A549 (cell line): ENCODE data around the gene ADNP2. TPM values are rescaled to one million over a fixed set of nuclear protein-coding genes. Genes with fewer than 3 reads are reported as not detected.

ENCODE experiments used
- ATAC-seq, 2 experiments: fragments of 200-7000 bp in 1 of 2; fragments of >200 bp in 1 of 2; cut with Nextera tagmentation in 1 of 2; cut with Tn5 transposase in 1 of 2; 3 replicates each; pipeline versions ENCODE4 v1.8.0 to v1.9.1; 2018 to 2020; ENCODE audit warnings: mild to moderate bottlenecking in 1 of 2, moderate library complexity in 1 of 2
- CTCF ChIA-PET: fragments of 300-600 bp; sonication (Branson Sonifier 250); formaldehyde crosslinking; extraction: SDS; loops from one replicate; lab custom pipeline; 2021; ENCODE audit warnings: antibody characterized with exemption, inconsistent platforms; lab: Yijun Ruan, JAX
- POLR2A ChIA-PET: fragments of 350-600 bp; formaldehyde crosslinking; extraction: SDS; loops from one replicate; lab custom pipeline; 2021; ENCODE audit warnings: antibody characterized with exemption, inconsistent platforms; lab: Yijun Ruan, JAX
- DNase-seq, 2 experiments: peaks; one replicate each; pipeline versions ENCODE4 v3.0.0 to v3.0.0-alpha.2; 2011 to 2016; ENCODE audit warnings: low read depth in 1 of 2, low spot score in 1 of 2
- FAIRE-seq: peaks from 2 replicates; lab custom pipeline; 2011; peaks lifted over from hg19 to GRCh38; lab: Jason Lieb, UNC
- H3K27ac ChIP-seq, 2 experiments: fragments of >200 bp; sonication (Bioruptor Twin); formaldehyde crosslinking; 3 replicates each; pipeline ENCODE4 v1.5.1; 2016 to 2017
- H3K4me1 ChIP-seq: fragments of >200 bp; sonication (Bioruptor Twin); formaldehyde crosslinking; 3 replicates; pipeline ENCODE4 v1.6.1; 2016
- H3K4me2 ChIP-seq: fragments of >200 bp; sonication (Bioruptor Twin); formaldehyde crosslinking; 3 replicates; pipeline ENCODE4 v1.6.1; 2016
- H3K4me3 ChIP-seq: fragments of >200 bp; sonication (Bioruptor Twin); formaldehyde crosslinking; 3 replicates; pipeline ENCODE4 v1.5.1; 2016
- H3K9me3 ChIP-seq: fragments of >200 bp; sonication (Bioruptor Twin); formaldehyde crosslinking; 3 replicates; pipeline ENCODE4 v1.6.1; 2016
- BHLHE40 ChIP-seq: IDR thresholded peaks from 2 replicates; pipeline ENCODE4 v1.6.1; 2012; ENCODE audit warnings: low read depth, low read length, inconsistent platforms
- CBX2 ChIP-seq: fragments of 200-600 bp; sonication (generic); IDR thresholded peaks from 2 replicates; pipeline ENCODE4 v1.6.1; 2016; ENCODE audit warnings: low read depth, mild to moderate bottlenecking, borderline replicate concordance
- CBX8 ChIP-seq: fragments of 200-600 bp; sonication (generic); IDR thresholded peaks from 2 replicates; pipeline ENCODE4 v1.6.1; 2016
- CEBPB ChIP-seq, 2 experiments: fragments of >200 bp in 1 of 2; sonication (Bioruptor Twin) in 1 of 2; formaldehyde crosslinking in 1 of 2; IDR thresholded peaks; 2 replicates each; pipeline ENCODE4 v1.6.1; 2012 to 2016
- CHD2 ChIP-seq: fragments of 150-350 bp; IDR thresholded peaks from 2 replicates; pipeline ENCODE4 v1.6.1; 2014; ENCODE audit warnings: low read length; ENCODE audit not compliant: partially characterized antibody
- EHF ChIP-seq: fragments of 250-450 bp; sonication (Bioruptor Pico); IDR thresholded peaks from 2 replicates; pipeline ENCODE4 v1.5.0; 2020; ENCODE audit warnings: mild to moderate bottlenecking
- EP300 ChIP-seq, 2 experiments: fragments of >200 bp; sonication (Bioruptor Twin); formaldehyde crosslinking; IDR thresholded peaks; 2 replicates in 1 of 2; 3 replicates in 1 of 2; pipeline ENCODE4 v1.6.1; 2016 to 2017
- FOSB ChIP-seq: fragments of 250-450 bp; sonication (Bioruptor Pico); IDR thresholded peaks from 2 replicates; pipeline ENCODE4 v1.5.0; 2020; ENCODE audit warnings: mild to moderate bottlenecking, moderate library complexity
- HOXA7 ChIP-seq: fragments of 250-450 bp; sonication (Bioruptor Pico); IDR thresholded peaks from 2 replicates; pipeline ENCODE4 v1.5.0; 2020; ENCODE audit warnings: mild to moderate bottlenecking, moderate library complexity
- HOXB13 ChIP-seq: fragments of 250-450 bp; sonication (Bioruptor Pico); IDR thresholded peaks from 2 replicates; pipeline ENCODE4 v1.5.0; 2020; ENCODE audit warnings: low read depth, mild to moderate bottlenecking, moderate library complexity
- HOXB5 ChIP-seq: fragments of 250-450 bp; sonication (Bioruptor Pico); IDR thresholded peaks from 2 replicates; pipeline ENCODE4 v1.5.0; 2020; ENCODE audit warnings: mild to moderate bottlenecking, moderate library complexity
- KDM1A ChIP-seq: fragments of 200-600 bp; sonication (generic); IDR thresholded peaks from 2 replicates; pipeline ENCODE4 v1.6.1; 2016; ENCODE audit warnings: low read depth, mild to moderate bottlenecking
- KDM5A ChIP-seq: fragments of 200-600 bp; sonication (generic); IDR thresholded peaks from 2 replicates; pipeline ENCODE4 v1.6.1; 2016; ENCODE audit warnings: antibody characterized with exemption, mild to moderate bottlenecking
- MYC ChIP-seq: IDR thresholded peaks from 2 replicates; pipeline ENCODE4 v1.6.1; 2012; ENCODE audit warnings: mild to moderate bottlenecking, inconsistent platforms, low read length, improper control_type of control experiment, borderline replicate concordance
- RAD21 ChIP-seq, 2 experiments: fragments of >200 bp in 1 of 2; sonication (Bioruptor Twin) in 1 of 2; formaldehyde crosslinking in 1 of 2; IDR thresholded peaks in 1 of 2; conservative IDR thresholded peaks in 1 of 2; 2 replicates in 1 of 2; 3 replicates in 1 of 2; pipeline ENCODE4 v1.6.1; 2012 to 2018; ENCODE audit warnings: inconsistent platforms in 1 of 2
- TP53 ChIP-seq: fragments of 250-450 bp; sonication (Bioruptor Pico); IDR thresholded peaks from 2 replicates; pipeline ENCODE4 v1.5.0; 2021; ENCODE audit warnings: mild to moderate bottlenecking, moderate library complexity
- ZNF302 ChIP-seq: fragments of 250-450 bp; sonication (Bioruptor Pico); IDR thresholded peaks from 2 replicates; pipeline ENCODE4 v1.9.0; 2021; ENCODE audit warnings: inconsistent platforms, mild to moderate bottlenecking, moderate library complexity
- WGBS: methylation state at CpG from one replicate; pipeline ENCODE4 v1.1.6; 2017; ENCODE audit errors: missing lambda C conversion rate; 5-methylcytosine and 5-hydroxymethylcytosine counted together
- polyA plus RNA-seq, 4 experiments: library from polyadenylated mRNA; depleted of rRNA in 3 of 4; stranded (reverse); fragments of >200 nt; fragmentation: RNase III in 1 of 4; extraction: RNeasy Plus Mini Kit Qiagen cat#74134 plus additional on column Dnase treatment in 1 of 4; gene quantifications; 2 replicates in 3 of 4; 3 replicates in 1 of 4; pipeline ENCODE4 v1.2.3, GENCODE V29; 2011 to 2017
- TF ChIP-seq, protein P1 (sequence below): IDR thresholded peaks from 2 replicates; pipeline ENCODE4 v1.6.1; 2012
- TF ChIP-seq, protein P2 (sequence below): IDR thresholded peaks from 2 replicates; pipeline ENCODE4 v1.6.1; 2012
- TF ChIP-seq, protein P3 (sequence below): fragments of 250-450 bp; sonication (Bioruptor Pico); IDR thresholded peaks from 2 replicates; pipeline ENCODE4 v1.5.0; 2021; ENCODE audit warnings: mild to moderate bottlenecking, moderate library complexity, borderline replicate concordance

Gene ADNP2
- polyA plus RNA-seq, 2 of the 4 experiments (the other 2 are of a cell fraction): 9.8 to 9.9 TPM

DNA sequence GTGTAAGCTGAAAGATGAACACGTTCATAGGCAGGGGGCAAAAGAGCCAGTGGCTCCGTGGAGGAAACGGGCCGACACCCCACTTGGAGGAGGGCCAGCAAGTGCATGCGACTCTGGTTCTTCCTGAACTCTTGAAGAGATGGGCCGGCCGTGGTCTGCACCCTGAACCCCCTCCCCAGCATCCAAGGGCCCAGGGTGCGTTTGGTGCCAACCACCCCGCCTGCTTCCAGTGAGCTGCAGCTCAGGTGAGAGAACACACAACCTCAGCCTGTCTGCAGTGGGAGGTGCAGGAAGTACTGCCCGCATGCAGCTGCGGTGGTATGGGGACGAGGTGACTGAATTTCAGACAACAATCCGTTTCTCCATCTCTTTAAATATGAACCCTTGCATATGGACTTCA is 58.9 kb downstream of the ADNP2 start (continued):
- TF ChIP-seq, protein P1, sequence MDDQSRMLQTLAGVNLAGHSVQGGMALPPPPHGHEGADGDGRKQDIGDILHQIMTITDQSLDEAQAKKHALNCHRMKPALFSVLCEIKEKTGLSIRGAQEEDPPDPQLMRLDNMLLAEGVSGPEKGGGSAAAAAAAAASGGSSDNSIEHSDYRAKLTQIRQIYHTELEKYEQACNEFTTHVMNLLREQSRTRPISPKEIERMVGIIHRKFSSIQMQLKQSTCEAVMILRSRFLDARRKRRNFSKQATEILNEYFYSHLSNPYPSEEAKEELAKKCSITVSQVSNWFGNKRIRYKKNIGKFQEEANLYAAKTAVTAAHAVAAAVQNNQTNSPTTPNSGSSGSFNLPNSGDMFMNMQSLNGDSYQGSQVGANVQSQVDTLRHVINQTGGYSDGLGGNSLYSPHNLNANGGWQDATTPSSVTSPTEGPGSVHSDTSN: no peak

DNA sequence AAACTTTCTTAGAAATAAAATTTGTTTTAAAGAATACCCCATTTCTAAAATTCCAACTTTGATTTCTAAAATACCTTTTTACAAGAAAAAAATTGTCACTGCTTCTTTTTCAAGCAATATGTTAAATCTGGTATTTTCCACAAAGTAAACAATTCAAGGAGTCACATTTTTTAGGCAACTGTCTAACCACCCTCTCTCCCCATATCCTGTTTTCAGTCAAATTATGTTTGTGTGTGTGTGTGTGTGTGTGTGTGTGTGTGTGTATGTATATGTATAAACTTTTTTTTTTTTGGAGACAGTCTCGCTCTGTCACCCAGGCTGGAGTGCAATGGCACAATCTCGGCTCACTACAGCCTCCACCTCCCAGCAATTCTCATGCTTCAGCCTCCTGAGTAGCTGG is 59.3 kb downstream of the ADNP2 start:
- Histone ChIP-seq H3K4me1 (no peaks in the 10 kb centered on the region), H3K9me3 (no peaks in the 10 kb centered on the region), H3K4me3 (no peak overlapping the region), H3K4me2 (no peak overlapping the region), H3K27ac (no peak overlapping the region)
- no peak for ATAC-seq
- no peak for DNase-seq
- ChIA-PET CTCF (interaction anchor here (0.6 kb wide), 1 partner anchor 10 kb away, joined by 3 read pairs; no protein-coding TSS in a partner anchor), POLR2A (no interaction called here)
- no peak for FAIRE-seq
- TF ChIP-seq CEBPB (IDR thresholded peaks at IDR 0.05) (no peak), HOXA7 (CRISPR knock-in tag) (no peak), ZNF302 (CRISPR knock-in tag) (no peak), CBX2 (no peak), MYC (no peak), KDM5A (no peak), TP53 (CRISPR knock-in tag) (no peak)
- WGBS: 77% methylated on average over 2 of the region's 2 CpGs

DNA sequence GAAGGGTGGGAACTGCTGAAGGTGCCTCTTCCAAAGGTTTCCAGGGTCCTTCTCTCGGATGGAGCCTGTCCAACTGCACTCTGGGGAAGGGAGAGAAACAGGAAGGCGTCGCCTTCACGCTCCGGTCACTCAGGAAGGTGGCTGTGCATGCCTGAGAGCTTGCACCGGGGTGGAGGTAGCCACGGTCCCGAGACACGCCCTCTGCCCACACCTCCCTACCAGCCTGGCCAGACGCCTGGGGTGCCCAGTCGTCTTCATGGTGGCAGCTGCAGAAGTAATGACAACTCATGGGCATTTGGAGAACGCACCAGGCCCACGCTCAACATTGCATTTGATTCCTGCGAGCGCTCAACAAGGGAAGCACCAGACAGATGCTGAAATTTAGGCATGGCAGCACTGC is 59.9 kb downstream of the ADNP2 start:
- no peak overlapping the region for H3K27ac ChIP-seq
- no peaks in the 10 kb centered on the region for H3K4me1 ChIP-seq
- H3K9me3 ChIP-seq: no peaks in the 10 kb centered on the region
- ChIA-PET POLR2A (no interaction called here), CTCF (interaction anchor here (1.1 to 2.6 kb wide), 2 partner anchors 11 to 31 kb away, joined by 3 to 9 read pairs; no protein-coding TSS in a partner anchor)
- DNase-seq (no peak), ATAC-seq (no peak), FAIRE-seq (no peak)
- H3K4me2 ChIP-seq: no peak overlapping the region
- TF ChIP-seq HOXB13 (CRISPR knock-in tag) (no peak), FOSB (CRISPR knock-in tag) (no peak), ZNF302 (CRISPR knock-in tag) (no peak)
- TF ChIP-seq, protein P2, sequence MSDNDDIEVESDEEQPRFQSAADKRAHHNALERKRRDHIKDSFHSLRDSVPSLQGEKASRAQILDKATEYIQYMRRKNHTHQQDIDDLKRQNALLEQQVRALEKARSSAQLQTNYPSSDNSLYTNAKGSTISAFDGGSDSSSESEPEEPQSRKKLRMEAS: no peak
- H3K4me3 ChIP-seq: no peak overlapping the region
- WGBS: 73% methylated on average over 15 of the region's 15 CpGs

DNA sequence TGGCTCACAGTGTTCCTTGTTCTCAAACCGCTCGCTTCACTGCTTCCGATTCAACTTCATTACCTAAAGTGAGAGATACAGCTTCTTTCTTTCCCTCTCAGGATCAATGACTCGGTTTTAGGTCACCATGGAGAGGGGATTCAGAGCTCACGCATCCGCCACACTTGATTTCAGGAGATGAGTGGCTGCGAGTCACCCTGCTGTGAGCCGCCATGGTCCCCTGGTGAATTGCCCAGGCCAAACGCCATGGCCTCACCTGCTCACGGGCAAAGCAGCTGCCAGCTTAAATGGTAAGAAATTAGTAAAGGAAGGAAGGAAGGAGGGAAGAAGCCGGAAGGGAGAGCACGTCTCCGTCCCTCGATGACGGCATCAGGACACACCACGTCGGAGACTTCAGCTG is 60.5 kb downstream of the ADNP2 start:
- no peak for FAIRE-seq
- CTCF ChIA-PET: interaction anchor here (1.1 to 2.7 kb wide), 5 partner anchors 11 to 30 kb away, joined by 3 to 11 read pairs (median 6); no protein-coding TSS in a partner anchor
- no peak for DNase-seq
- TF ChIP-seq KDM1A (no peak), BHLHE40 (no peak), RAD21 (conservative IDR thresholded peaks at IDR 0.05 in 1 of 2, IDR thresholded peaks at IDR 0.05 in 1 of 2) (no peak), EP300 (IDR thresholded peaks at IDR 0.05) (no peak), HOXB5 (CRISPR knock-in tag) (no peak), CBX8 (no peak), CHD2 (no peak), EHF (CRISPR knock-in tag) (no peak), ZNF302 (CRISPR knock-in tag) (no peak), CBX2 (no peak)
- TF ChIP-seq, protein P3, sequence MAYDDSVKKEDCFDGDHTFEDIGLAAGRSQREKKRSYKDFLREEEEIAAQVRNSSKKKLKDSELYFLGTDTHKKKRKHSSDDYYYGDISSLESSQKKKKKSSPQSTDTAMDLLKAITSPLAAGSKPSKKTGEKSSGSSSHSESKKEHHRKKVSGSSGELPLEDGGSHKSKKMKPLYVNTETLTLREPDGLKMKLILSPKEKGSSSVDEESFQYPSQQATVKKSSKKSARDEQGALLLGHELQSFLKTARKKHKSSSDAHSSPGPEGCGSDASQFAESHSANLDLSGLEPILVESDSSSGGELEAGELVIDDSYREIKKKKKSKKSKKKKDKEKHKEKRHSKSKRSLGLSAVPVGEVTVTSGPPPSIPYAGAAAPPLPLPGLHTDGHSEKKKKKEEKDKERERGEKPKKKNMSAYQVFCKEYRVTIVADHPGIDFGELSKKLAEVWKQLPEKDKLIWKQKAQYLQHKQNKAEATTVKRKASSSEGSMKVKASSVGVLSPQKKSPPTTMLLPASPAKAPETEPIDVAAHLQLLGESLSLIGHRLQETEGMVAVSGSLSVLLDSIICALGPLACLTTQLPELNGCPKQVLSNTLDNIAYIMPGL (CRISPR knock-in tag): no peak
- TF ChIP-seq, all 56 proteins: peak for 0
- Histone ChIP-seq H3K27ac (no peak overlapping the region), H3K9me3 (no peaks in the 10 kb centered on the region), H3K4me1 (no peaks in the 10 kb centered on the region), H3K4me2 (no peak overlapping the region), H3K4me3 (no peak overlapping the region)
- 79% methylated on average over 17 of the region's 17 CpGs for WGBS
- no peak for ATAC-seq
- POLR2A ChIA-PET: no interaction called here
